ENCODE data around the gene FCSK. TPM values are rescaled to one million over a fixed set of nuclear protein-coding genes. Genes with fewer than 3 reads are reported as not detected.
"Not testable (repeated sequence)": the region's sequence is repeated elsewhere in the genome, so short reads cannot be mapped to it uniquely, and the experiment has no call there.

Gene FCSK
- 12.9 and 15.8 TPM in 2 replicates for total RNA-seq (2014; rRNA removed; shearing (Covaris generic))

DNA sequence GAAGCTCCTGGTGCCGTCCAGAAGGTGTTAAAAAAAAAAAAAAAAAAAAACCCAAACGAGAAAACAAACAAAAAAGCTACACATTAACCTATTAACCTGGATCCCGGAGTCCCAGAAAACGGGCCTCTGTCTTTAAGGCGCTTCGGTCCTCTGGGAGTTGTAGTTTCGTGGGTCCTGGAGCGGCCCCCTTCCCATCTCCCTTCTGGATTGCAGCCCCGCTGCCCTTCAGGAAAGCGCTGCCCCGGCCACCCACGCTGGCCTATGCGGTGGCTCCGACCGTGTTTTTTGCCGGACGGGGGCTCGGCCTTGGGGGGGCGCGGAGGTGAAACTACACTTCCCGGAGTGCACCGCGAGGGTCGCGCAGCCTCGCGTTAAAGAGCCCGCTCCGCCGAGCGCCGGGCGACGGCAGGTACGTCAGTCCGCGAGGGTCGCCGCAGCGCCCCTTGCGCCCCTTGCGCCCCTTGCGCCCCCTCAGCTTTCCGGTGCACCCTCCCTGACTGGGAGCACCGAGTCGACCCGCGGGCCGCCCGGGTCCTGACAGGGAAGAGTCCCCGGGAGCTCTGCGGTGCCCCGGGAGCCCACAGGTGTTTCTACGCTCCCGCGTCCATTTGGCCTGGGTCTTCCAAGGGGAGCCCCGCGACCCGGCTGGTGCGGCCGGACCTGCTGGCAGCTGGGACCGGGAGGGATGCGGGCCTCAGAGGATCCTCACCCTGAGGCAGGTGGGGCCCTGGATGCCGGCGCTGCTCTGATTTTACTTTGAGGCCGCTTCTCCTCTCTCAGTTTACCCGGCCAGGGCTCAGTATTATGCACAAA, at the start of gene FCSK:
Gene FCSK, plus strand, starts transcription at position 374 of the 813 bp plus-strand sequence. CDS start 8,596 bp downstream, outside the sequence.
- DNase-seq (ENCODE audit: low spot score): peak; percentile 82
- in situ Hi-C loops (cut with HindIII; ENCODE audit: low sequenced_read_pairs): no loop called here

DNA sequence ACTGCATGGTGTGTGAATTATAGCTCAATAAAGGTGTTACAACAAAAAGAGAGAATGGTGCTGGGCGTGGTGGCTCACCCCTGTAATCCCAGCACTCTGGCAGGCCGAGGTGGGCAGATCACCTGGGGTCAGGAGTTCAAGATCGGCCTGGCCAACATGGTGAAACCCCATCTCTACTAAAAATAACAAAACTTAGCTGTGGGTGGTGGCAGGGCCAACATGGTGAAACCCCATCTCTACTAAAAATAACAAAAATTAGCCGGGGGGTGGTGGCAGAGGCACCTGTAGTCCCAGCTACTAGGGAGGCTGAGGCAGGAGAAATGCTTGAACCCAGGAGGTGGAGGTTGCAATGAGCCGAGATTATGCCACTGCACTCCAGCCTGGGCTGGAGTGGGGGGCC, 48.3 kb upstream of the FCSK start:
- in situ Hi-C loops (cut with HindIII; ENCODE audit: low sequenced_read_pairs); DNase-seq (ENCODE audit: low spot score): not testable (repeated sequence)

DNA sequence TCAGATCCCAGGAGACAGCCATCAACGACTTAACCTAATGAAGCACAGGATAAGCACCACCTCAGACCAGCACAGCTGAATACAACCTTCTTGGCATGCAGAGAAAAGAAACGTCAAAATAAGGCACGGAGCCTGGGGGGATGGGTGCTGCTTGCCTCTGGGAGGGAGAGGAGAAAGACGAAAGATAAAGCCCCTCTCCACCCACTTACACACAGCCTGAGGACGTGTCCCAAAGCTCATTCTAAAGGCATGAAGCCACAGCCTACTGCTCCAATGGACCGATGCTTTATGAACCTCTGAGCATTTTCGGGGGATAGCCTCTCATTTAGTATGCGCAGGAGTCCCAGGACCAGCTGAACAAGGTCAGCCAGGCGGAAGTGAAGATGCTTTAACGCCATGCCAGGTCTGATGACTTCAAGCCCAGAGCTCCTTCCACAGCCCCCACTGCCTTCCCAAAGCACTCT, 46.6 kb upstream of the FCSK start:
- in situ Hi-C loops (cut with HindIII; ENCODE audit: low sequenced_read_pairs): no loop called here
- peak; percentile 57 for DNase-seq (ENCODE audit: low spot score)

DNA sequence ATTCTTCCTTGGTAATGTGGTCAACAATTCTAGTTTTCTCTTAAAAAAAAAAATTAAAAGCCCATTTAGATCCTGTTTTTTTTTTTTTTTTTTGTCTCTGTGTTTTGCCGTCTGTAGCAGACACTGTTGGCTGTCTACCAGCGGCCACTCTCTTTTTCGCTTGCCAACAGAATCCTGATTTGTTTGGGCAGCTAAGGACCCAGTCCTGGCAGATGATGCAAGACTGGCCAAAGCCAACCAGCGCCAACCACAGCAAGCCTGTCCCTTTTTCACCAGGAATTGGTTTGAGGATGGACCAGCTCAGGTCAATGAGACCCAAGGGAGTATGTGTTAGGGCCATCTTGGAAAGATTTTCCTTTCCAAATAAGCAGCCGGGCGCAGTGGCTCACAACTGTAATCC, 43.7 kb upstream of the FCSK start:
- peak; percentile 95 for DNase-seq (ENCODE audit: low spot score)
- in situ Hi-C loops (cut with HindIII; ENCODE audit: low sequenced_read_pairs): no loop called here

DNA sequence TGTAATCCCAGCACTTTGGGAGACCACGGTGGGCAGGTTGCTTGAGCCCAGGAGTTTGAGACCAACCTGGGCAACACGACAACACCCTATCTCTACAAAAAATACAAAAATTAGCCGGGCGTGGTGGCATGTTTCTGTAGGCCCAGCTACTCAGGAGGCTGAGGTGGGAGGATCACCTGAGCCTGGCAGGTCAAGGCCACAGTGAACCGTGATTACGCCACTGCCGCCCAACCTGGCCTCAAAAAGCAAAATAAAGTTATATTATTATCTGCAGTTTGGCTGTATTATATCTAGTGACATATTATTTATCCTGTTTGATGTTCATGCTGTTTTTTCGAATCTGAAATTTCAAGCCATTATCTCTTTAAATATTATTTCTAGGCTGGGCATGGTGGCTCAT, 42.0 kb upstream of the FCSK start:
- in situ Hi-C loops (cut with HindIII; ENCODE audit: low sequenced_read_pairs): no loop called here
- no peak for DNase-seq (ENCODE audit: low spot score)

DNA sequence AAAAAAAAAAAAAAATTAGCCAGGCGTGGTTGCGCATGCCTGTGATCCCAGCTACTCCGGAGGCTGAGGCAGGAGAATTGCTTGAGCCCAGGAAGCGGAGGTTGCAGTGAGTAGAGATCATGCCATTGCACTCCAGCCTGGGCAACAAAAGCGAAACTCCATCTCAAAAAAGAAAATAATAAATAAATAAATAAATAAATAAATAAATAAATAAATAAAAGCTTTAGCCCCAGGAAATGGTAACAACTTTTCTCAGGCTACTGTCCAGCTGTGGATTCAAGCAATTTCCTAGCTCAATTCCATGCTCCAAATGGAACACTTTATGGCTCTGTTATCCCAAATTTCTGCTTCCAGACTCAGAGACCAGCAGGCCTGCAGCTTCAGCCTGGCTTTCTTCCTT, 40.8 kb upstream of the FCSK start:
- DNase-seq (ENCODE audit: low spot score); in situ Hi-C loops (cut with HindIII; ENCODE audit: low sequenced_read_pairs): not testable (repeated sequence)

DNA sequence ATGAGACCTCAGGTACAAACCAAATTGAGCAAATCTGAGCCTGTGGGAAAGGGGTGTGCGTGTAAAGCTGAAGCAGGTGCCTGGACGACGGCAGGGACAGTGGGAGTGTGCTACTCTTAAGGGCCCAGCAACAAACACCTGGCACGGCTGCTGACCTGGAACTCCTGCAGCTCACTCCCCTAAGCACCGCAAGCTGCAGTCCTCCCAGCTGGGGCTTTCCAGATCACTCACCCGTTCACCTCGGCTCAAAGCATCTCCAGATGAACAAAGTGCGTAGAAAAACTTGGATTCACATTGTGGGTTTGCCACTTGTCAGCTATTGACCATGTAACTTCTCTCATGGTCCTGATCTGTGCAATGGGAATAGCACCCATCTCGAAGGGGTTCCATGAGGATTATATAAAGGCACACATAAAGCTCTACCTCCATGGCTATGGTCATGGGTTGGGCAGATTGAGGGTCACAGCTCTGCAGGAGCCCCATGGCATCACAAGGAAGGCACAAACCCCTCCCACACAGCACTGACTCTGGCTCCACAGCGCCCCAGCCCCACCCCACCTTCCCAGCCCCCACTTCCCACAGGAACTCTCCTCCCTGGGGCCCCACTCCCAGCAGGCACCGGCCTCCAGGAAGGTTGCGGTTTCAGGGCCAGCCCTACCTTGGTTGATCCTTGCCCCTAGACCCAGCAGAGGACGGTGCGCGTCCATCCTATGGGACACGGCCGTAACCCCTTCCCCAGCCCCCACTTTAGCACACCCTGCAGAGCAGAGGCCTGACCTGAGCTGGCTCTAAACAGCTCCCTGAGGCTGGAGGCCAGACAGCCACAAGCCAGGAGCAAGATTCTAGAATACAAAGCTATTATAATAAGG, 37.4 kb upstream of the FCSK start:
- DNase-seq (ENCODE audit: low spot score): no peak
- in situ Hi-C loops (cut with HindIII; ENCODE audit: low sequenced_read_pairs): no loop called here

DNA sequence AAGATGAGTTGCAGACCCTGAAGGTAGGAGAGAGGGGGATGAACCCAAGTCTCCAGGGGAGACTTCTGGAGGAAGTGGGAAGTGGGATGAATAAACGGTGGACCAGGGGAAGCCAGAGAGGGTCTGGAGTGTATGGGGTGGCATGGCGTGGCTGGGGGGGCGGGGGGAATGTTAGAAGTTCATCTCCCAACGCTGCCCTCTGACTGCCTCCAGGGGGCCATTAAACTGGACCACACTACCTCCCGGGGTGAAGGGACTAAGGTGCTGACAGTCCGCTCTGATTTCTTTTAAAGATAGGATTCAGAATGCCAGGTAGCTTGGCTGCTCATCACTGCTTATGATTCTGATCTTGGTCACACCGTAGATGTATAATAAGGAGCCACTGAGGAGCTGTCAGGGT, 36.7 kb upstream of the FCSK start:
- in situ Hi-C loops (cut with HindIII; ENCODE audit: low sequenced_read_pairs): no loop called here
- DNase-seq (ENCODE audit: low spot score): no peak

DNA sequence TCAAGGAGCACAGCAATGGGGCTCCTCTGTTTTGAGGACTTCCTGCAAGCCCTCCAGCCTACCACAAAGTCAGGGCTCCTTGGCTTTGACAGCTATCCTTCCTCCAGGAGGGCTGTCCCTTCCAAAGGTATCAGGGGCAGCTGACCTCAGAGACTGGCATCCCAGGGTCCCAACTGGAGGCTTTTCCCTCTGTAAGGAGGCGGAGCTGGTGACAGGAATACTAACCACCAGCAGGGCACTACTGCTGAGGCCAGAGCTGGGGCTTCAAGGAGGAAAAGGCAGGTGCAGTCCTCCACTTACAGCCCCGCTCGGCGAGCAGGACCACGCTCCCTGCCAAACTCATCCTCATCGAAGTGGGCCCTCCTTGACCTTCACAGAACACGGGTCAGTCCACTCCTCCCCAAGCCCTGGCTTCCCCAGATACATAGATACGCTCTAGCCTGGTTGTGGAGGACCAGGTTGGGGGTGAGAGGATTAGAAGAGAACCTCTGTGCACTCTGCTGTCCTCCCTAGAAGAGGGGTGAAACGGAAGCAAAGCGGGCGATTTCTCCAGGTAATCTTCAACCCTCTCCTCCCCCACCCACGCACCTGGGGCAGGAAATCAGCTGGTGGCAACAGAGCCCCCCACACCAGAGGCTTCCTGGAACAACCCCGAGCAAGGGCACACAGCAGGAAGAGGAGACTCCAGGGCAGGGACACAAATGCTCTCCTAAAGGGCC, 36.0 kb upstream of the FCSK start:
- no peak for DNase-seq (ENCODE audit: low spot score)

DNA sequence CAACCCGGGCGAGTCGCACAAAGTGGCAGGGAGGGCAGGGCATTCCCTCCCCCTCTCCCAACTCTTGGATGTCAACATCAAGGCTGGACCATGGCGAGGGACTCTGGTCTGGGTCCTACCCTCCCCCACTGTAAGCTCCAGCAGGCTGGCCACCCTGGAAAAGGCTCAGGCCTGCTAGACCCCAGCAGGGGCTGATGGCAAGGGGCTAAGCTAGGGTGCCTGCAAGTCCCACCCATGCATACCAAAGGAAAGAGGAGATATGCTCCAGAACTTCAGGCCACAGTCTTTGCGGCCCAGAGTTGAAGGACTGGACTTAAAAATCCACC, 35.4 kb upstream of the FCSK start:
- in situ Hi-C loops (cut with HindIII; ENCODE audit: low sequenced_read_pairs): no loop called here
- no peak for DNase-seq (ENCODE audit: low spot score)

More for the DNA sequence above, 36.0 kb upstream of the FCSK start:
- in situ Hi-C loops (cut with HindIII; ENCODE audit: low sequenced_read_pairs): no loop called here

DNA sequence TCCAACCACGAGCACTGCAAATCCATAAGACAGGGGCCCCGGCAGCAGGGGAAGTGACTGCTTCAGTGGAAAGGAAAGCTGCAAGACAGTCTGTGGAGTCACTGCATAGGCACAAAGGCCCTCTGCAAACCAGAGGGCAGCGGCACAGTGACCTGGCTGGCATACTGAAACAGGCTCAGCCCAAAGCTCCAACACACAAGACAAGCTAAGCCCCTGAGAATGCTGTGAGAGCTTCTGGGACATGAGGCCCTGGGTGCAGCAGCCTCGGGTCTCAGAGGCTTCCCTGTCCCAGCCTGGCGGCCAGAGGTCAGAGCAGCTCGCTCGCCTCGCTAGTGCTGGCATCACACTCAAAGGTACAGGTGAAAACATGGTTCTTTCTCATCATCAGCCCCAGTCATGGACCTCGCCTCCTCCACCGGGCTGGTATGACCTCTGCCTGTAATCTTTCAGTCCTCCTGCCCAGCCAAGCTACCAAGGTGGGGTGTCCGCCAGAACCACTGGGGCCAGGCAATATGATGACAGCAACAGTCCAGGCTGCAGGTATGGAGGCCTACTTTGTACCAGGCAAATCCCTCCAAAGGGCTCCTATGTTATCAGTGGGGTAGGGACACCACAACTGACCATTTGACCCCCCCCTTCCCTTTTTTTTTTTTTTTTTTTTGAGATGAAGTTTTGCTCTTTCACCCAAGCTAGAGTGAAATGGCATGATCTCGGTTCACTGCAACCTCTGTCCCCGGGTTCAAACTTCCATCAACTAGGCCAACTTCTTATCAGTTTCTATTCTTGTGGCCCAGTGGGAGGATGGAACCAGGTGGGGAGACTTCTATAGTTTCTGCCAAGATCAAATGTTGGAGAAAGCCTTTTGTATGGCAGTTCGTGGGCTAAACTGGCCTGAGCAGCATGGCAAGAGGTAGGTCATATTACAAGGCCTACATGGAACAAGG, 34.7 kb upstream of the FCSK start:
- in situ Hi-C loops (cut with HindIII; ENCODE audit: low sequenced_read_pairs): no loop called here
- no peak for DNase-seq (ENCODE audit: low spot score)

DNA sequence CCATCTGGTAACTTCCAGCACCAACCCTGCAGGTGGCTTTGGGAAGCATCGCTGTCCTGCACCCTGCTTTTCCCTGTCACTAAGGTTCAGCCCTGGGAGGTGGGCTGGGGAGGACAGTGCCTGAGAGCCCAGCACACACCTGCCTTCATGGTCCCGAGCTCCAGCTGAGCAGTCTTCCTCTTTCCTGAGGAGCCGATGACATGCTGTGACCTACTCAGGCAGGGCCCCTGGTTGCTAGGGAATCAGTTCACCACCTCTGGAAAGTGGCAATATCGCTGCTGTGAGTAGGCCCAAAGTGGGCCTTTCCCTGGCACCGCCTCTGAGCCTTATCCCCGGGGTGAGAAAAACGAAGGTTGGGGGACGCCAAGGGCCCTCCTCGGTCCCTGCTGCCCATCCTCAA, 33.4 kb upstream of the FCSK start:
- no peak for DNase-seq (ENCODE audit: low spot score)
- in situ Hi-C loops (cut with HindIII; ENCODE audit: low sequenced_read_pairs): no loop called here

DNA sequence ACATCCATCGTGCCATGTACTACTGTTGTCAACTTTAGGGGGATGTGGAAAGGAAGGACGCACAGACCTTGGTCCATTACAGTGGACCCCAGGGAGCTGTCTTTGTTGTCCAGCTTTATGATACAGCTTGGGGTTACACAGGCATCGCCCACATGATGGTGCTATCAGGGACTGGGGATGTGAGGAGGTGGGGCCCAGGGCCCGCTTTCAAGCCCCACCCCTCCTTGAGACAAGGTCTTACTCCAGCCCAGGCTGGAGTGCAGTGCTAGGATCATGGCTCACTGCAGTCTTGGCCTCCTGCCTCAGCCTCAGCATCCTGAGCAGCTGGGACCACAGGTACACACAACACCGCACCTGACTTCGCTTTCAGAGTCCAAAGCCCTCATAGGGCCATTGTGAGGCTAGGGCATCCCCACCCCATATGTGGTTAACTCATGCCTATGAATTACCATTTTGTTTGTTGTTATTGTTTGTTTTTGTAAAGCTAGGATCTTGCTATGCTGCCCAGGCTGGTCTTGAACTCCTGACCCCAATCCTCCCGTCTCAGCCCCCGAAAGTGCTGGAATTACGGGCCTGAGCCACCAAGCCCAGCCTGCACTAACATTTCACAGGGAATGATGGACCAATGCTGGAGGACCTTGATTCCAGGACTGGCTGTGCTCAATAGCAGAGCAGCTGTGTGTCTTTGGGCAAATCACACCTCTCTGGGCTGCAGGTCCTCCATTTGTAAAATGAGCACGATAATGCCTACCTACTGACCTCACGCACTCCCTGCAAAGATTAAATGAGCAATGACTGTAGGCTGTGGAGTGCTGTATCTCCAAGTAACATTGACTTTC, 32.7 kb upstream of the FCSK start:
- in situ Hi-C loops (cut with HindIII; ENCODE audit: low sequenced_read_pairs): no loop called here
- no peak for DNase-seq (ENCODE audit: low spot score)

DNA sequence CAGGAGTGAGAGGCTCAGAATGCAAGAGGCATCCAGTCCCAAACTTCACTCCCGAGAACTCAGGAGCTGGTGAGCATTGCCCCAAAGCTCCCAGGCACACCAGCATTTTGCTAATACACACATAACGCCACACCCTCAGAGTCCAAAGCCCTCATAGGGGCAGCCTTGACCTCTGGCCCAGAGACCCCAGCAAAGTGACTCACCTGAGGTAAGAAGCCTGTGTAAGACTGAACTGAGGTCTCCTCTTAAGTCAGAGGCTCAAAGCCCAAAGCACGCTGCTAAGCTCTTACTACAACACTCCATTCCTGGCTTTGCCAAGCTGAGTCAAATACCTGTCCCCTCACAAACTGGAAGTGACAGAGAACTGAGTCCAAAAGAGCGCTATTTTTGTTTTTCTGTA, 31.9 kb upstream of the FCSK start:
- DNase-seq (ENCODE audit: low spot score): no peak
- in situ Hi-C loops (cut with HindIII; ENCODE audit: low sequenced_read_pairs): no loop called here

DNA sequence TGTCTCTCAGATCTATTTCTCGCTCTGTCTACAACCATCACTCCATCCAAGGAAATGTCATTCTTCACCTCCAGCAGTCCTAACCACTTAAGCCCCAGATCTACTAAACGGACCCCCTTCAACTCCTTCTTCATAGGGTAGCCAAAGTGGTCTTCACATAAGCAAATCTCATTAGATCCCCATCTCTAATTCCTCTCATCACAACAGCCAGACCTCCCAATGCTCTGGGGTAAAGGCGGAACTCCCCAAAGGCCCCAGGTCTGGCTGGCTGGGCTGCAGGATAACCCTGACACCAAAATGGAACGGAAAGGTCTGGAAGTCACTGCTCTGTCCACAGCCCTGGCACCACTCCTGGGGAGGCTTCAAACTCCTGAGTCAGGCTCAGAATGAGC, 26.6 kb upstream of the FCSK start:
- in situ Hi-C loops (cut with HindIII; ENCODE audit: low sequenced_read_pairs): no loop called here
- no peak for DNase-seq (ENCODE audit: low spot score)

DNA sequence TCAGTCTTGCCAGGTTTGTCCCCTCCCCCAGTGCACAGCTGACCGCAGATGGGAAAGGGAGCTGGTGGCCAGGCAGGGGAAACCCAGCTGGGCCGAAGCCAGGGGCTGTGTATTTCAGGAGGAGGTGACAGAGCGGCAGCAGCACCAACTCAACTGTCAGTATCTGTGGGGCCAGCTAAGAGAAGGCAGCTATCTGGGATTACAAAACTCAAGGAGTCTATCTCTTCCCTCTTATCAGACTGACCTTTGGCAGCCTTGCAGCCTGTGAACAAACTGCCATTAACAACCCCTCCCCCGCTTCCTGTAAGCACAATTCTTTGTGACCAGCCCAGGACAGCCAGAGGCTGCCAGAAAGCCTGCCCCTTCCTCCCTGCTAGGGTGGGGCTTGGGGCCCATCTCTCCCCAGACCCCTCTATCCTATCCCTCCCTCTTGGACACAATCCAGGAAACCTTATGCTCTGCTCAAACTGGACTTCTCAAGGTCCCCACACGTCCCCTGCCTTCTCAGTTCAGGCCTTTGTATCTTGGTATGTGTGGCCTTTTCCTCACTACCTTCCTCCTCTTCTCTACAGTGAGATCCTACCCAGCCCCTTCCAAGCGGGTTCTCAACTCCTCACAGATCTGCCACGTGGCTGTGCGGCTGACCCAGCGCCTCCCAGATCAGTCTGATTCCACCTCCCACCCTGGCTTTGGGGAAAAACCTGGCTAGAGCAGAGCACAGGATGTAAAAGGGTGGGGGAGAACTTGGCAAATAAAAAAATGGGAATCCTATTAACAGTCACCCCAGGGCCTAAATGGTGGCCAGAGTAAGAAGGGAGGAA, 26.0 kb upstream of the FCSK start:
- DNase-seq (ENCODE audit: low spot score): peak; percentile 87
- in situ Hi-C loops (cut with HindIII; ENCODE audit: low sequenced_read_pairs): no loop called here
